PC-3 (cell line): Measurements from ENCODE around the gene TRABD2B. TPM values are rescaled to one million over a fixed set of nuclear protein-coding genes. Genes with fewer than 3 reads are reported as not detected.

Experiments
- ATAC-seq: fragments of 200-7000 bp; cut with Tn5 transposase; 2 replicates; pipeline ENCODE4 v1.9.1; 2020; ENCODE audit warnings: mild to moderate bottlenecking, moderate library complexity
- BruUV-seq: library from RNA; stranded (reverse); fragments of 400-500 nt; replicated peaks from 2 replicates; lab custom pipeline; 2021; lab: Mats Ljungman, UMichigan
- CTCF ChIA-PET: fragments of 300-600 bp; sonication (Branson Sonifier 250); formaldehyde crosslinking; loops from one replicate; lab custom pipeline; 2022; ENCODE audit warnings: antibody characterized with exemption; lab: Charles Lee
- POLR2A ChIA-PET: fragments of 300-600 bp; sonication (Branson Sonifier 250); formaldehyde crosslinking; loops from one replicate; lab custom pipeline; 2022; ENCODE audit warnings: antibody characterized with exemption; ENCODE audit not compliant: unreplicated experiment; lab: Charles Lee
- DNase-seq: peaks from one replicate; pipeline ENCODE4 v3.0.0-alpha.2; 2015
- H2AFZ ChIP-seq: fragments of 300-600 bp; sonication (generic); 2 replicates; pipeline ENCODE4 v1.6.0; 2016; ENCODE audit warnings: antibody characterized with exemption, low read length
- H3F3A ChIP-seq: fragments of 300-600 bp; sonication (generic); one replicate; pipeline ENCODE4 v1.6.0; 2017; ENCODE audit warnings: antibody characterized with exemption, low read length, control low read depth, mild to moderate bottlenecking; ENCODE audit not compliant: unreplicated experiment
- H3K27ac ChIP-seq: fragments of 300-600 bp; sonication (generic); 2 replicates; pipeline ENCODE4 v1.5.1; 2016; ENCODE audit warnings: mild to moderate bottlenecking, low read length
- H3K27me3 ChIP-seq: fragments of 300-600 bp; sonication (generic); 2 replicates; pipeline ENCODE4 v1.6.1; 2016; ENCODE audit warnings: low read length, mixed read lengths
- H3K36me3 ChIP-seq: fragments of 300-600 bp; sonication (generic); 2 replicates; pipeline ENCODE4 v1.6.1; 2016; ENCODE audit warnings: low read depth, mixed run types, low read length, mixed read lengths
- H3K4me1 ChIP-seq: fragments of 300-600 bp; sonication (generic); 2 replicates; pipeline ENCODE4 v1.5.1; 2016; ENCODE audit warnings: low read length; ENCODE audit not compliant: insufficient read depth
- H3K4me2 ChIP-seq: fragments of 300-600 bp; sonication (generic); 2 replicates; pipeline ENCODE4 v1.6.0; 2016; ENCODE audit warnings: low read length
- H3K4me3 ChIP-seq: fragments of 300-600 bp; sonication (generic); 2 replicates; pipeline ENCODE4 v1.5.1; 2016; ENCODE audit warnings: mild to moderate bottlenecking, low read length, mixed read lengths
- H3K79me2 ChIP-seq: fragments of 300-600 bp; sonication (generic); 2 replicates; pipeline ENCODE4 v1.6.1; 2017; ENCODE audit warnings: low read length, mixed read lengths
- H3K9ac ChIP-seq: fragments of 300-600 bp; sonication (generic); 2 replicates; pipeline ENCODE4 v1.6.0; 2016; ENCODE audit warnings: mild to moderate bottlenecking, low read length
- H3K9me2 ChIP-seq: fragments of 300-600 bp; sonication (generic); replicated peaks from 2 replicates; pipeline ENCODE4 v1.6.1; 2016; ENCODE audit warnings: mixed run types, low read length, mixed read lengths
- H3K9me3 ChIP-seq: fragments of 300-600 bp; sonication (generic); 2 replicates; pipeline ENCODE4 v1.6.1; 2016; ENCODE audit warnings: low read length, mixed read lengths
- H4K20me1 ChIP-seq: fragments of 300-600 bp; sonication (generic); 2 replicates; pipeline ENCODE4 v1.6.1; 2016; ENCODE audit warnings: low read length, mixed read lengths
- EZH2 ChIP-seq: fragments of 300-600 bp; sonication (generic); IDR thresholded peaks from one replicate; pipeline ENCODE4 v1.6.1; 2017; ENCODE audit warnings: antibody characterized with exemption, mild to moderate bottlenecking, low read length; ENCODE audit not compliant: unreplicated experiment
- EZH2phosphoT487 ChIP-seq: fragments of 300-600 bp; sonication (generic); IDR thresholded peaks from 2 replicates; pipeline ENCODE4 v1.6.1; 2018; ENCODE audit warnings: mild to moderate bottlenecking, antibody characterized with exemption, low read length, borderline replicate concordance
- intact Hi-C: fragments of 100-400 bp; cut with micrococcal nuclease; formaldehyde crosslinking; loops from 2 replicates; pipeline ENCODE4 v1.9.0; 2023
- total RNA-seq: library from RNA; depleted of rRNA; stranded (reverse); fragments of >200 nt; gene quantifications from 2 replicates; pipeline ENCODE4 v1.2.3, GENCODE V29; 2014
- TF ChIP-seq, protein P1 (sequence below): fragments of 300-600 bp; sonication (generic); conservative IDR thresholded peaks from 2 replicates; pipeline ENCODE4 v1.5.1; 2017; ENCODE audit warnings: antibody characterized with exemption, low read depth, mild to moderate bottlenecking, low read length

The TRABD2B gene
- total RNA-seq, 1 experiment from 2014 or later, result 0.44 TPM

DNA sequence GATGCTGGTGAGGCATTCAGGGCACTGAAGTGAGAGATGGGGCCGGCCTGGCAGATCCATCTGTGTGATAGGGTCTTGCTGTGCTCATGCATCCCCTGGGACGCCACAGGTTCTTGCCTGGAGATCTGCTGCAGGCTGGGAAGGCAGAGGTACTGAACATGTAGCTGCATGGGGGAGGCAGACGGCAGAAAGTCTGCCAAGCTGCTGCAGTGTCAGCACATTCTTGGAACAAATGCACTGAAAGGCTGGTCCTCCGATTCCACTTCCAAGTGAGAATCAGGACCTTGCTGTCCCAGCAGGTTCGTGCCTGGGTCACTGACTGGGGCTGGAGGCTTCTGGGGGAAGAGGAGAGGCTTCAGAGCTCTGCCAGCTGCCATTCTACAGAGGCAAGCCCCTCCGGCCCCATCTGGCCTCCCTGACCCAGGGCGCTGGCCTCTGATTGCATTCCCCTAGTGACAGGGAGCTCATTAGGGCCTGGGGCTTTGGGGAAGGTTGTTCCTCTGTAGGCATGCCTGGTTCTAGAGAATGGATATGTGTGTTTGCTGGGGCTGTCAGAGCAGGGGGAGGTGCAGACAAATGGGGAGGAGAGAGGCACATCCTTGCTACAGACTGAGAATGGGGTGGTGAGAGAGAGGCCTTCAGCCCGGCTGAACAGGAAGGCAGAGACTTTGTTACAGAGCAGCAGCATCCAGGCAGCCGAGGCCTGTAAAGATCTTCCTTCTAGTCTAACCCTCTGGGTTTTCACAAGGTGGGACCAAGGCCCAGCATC is 174.0 kb downstream of the TRABD2B start:
- Histone ChIP-seq H3K4me1 (no peaks in the 10 kb centered on the region), H3K4me2 (no peak overlapping the region), H3K27me3 (no peaks in the 10 kb centered on the region), H4K20me1 (no peaks in the 10 kb centered on the region), H3F3A (no peaks in the 10 kb centered on the region), H3K36me3 (no peaks in the 10 kb centered on the region), H3K79me2 (no peaks in the 10 kb centered on the region), H3K9ac (no peak overlapping the region), H3K9me2 (no peaks in the 10 kb centered on the region), H3K27ac (no peak overlapping the region), H3K9me3 (no peaks in the 10 kb centered on the region), H3K4me3 (no peak overlapping the region), H2AFZ (no peak overlapping the region)
- DNase-seq (no peak), ATAC-seq (no peak)
- ChIA-PET CTCF (no interaction called here), POLR2A (no interaction called here)
- intact Hi-C loops, result no loop called here
- no peak for TF ChIP-seq EZH2
- TF ChIP-seq EZH2phosphoT487, result no peak
- TF ChIP-seq, protein P1, sequence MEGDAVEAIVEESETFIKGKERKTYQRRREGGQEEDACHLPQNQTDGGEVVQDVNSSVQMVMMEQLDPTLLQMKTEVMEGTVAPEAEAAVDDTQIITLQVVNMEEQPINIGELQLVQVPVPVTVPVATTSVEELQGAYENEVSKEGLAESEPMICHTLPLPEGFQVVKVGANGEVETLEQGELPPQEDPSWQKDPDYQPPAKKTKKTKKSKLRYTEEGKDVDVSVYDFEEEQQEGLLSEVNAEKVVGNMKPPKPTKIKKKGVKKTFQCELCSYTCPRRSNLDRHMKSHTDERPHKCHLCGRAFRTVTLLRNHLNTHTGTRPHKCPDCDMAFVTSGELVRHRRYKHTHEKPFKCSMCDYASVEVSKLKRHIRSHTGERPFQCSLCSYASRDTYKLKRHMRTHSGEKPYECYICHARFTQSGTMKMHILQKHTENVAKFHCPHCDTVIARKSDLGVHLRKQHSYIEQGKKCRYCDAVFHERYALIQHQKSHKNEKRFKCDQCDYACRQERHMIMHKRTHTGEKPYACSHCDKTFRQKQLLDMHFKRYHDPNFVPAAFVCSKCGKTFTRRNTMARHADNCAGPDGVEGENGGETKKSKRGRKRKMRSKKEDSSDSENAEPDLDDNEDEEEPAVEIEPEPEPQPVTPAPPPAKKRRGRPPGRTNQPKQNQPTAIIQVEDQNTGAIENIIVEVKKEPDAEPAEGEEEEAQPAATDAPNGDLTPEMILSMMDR, result no peak
- BruUV-seq, result no TSS peak

DNA sequence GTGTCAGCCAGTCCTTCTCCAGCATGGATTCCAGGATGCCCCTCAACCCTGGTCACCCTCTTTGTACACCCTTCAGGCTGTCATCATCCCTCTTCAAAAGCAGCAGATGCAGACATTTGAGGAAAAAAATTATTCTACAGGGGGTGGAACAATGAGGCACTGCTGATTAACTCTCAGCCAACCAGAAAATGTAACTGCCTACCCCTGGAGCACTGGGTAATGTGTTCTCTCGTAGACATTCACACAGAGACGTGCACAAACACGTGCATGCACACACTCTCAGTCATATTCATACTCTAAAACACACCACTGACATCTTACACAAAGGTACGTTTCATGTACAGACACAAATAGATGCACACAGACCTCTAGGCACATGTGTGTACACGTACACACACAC is 175.4 kb downstream of the TRABD2B start:
- Histone ChIP-seq H3K27ac (no peak overlapping the region), H3K4me1 (no peaks in the 10 kb centered on the region), H3K79me2 (no peaks in the 10 kb centered on the region), H3K4me2 (no peak overlapping the region), H3K9me3 (no peaks in the 10 kb centered on the region), H3K9me2 (no peaks in the 10 kb centered on the region), H3K9ac (no peak overlapping the region), H4K20me1 (no peaks in the 10 kb centered on the region), H3K36me3 (no peaks in the 10 kb centered on the region), H2AFZ (no peak overlapping the region), H3F3A (no peaks in the 10 kb centered on the region), H3K4me3 (no peak overlapping the region), H3K27me3 (no peaks in the 10 kb centered on the region)
- intact Hi-C loops, result no loop called here
- ATAC-seq (no peak), DNase-seq (no peak)
- POLR2A ChIA-PET, result no interaction called here
- TF ChIP-seq EZH2phosphoT487 (no peak), EZH2 (no peak)
- TF ChIP-seq, protein P1, result no peak
- no TSS peak for BruUV-seq
- CTCF ChIA-PET, result no interaction called here

DNA sequence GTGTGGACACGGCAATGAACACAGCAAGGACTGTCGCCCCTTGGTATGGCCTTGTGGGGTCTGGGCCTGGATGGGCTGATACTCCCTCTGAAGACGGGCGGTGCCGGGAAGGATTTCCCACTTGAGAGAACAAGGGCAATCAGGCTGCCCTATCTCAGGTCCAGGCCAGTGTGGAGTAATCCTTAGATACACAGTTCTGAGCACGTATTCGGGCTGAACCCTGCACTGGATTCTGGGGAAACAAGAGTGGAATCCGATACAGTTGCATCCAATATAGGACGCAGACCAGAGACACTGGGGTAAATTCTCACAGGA is 177.7 kb downstream of the TRABD2B start:
- no peaks in the 10 kb centered on the region for H3K27me3 ChIP-seq
- H3K9ac ChIP-seq, result no peak overlapping the region
- no peaks in the 10 kb centered on the region for H3K36me3 ChIP-seq
- H3K4me3 ChIP-seq, result no peak overlapping the region
- H3K27ac ChIP-seq, result no peak overlapping the region
- H3K4me1 ChIP-seq, result no peaks in the 10 kb centered on the region
- BruUV-seq, result no TSS peak
- DNase-seq (no peak), ATAC-seq (no peak)
- H2AFZ ChIP-seq, result no peak overlapping the region
- no peaks in the 10 kb centered on the region for H3K9me2 ChIP-seq
- no peak overlapping the region for H3K4me2 ChIP-seq
- no peaks in the 10 kb centered on the region for H4K20me1 ChIP-seq
- no peaks in the 10 kb centered on the region for H3K9me3 ChIP-seq
- TF ChIP-seq EZH2phosphoT487 (no peak), EZH2 (no peak)
- TF ChIP-seq, protein P1, result no peak
- no peaks in the 10 kb centered on the region for H3F3A ChIP-seq
- no peaks in the 10 kb centered on the region for H3K79me2 ChIP-seq
- POLR2A ChIA-PET, result no interaction called here
- CTCF ChIA-PET, result interaction anchor here (0.6 kb wide), 1 partner anchor 92 kb away, joined by 5 read pairs; no protein-coding TSS in a partner anchor
- intact Hi-C loops, result no loop called here
